Measurements from ENCODE around the gene PHACTR4. TPM values are rescaled to one million over a fixed set of nuclear protein-coding genes. Genes with fewer than 3 reads are reported as not detected.
A peak's percentile ranks its signal among the peaks of the same experiment; 100 is the strongest.

The PHACTR4 gene
- total and polyA plus RNA-seq, 9 of the 15 experiments (the other 6 are each of a cell fraction or from before 2014, with no cell fraction given): 6.4 to 43.6 (median 14.2) TPM

- TF ChIP-seq ZNF592 (IDR thresholded peaks at IDR 0.05) (peak; percentile 85), NEUROD1 (IDR thresholded peaks at IDR 0.05; ENCODE audit: borderline replicate concordance, low read depth, low read length, partially characterized antibody) (peak; percentile 21), TFAM (CRISPR knock-in tag; conservative IDR thresholded peaks at IDR 0.05) (no peak), TBP (optimal IDR thresholded peaks at IDR 0.05; ENCODE audit: low read depth, low read length) (no peak)
These were observed 22.6 kb downstream of the PHACTR4 start (continued) for GRCh38 chr1:28392027-28392652.

DNA sequence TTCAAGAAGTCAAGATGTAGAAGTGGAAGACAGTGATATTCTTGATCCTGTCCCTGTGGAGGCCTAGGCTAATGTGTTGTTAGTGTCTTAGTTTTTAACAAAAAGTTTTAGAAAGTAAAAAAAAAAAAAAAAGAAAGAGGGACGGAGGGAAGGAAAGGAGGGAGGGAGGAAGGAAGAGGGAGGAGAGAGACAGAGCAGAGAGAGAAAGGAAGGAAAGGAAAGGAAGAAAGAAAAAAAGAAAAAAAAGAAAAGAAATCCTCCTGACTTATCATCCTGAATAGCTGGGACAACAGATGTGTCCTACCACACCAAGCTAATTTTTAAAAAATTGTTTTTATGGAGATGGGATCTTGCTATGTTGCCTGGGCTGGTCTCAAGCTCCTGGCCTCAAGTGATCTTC is 24.6 kb downstream of the PHACTR4 start:
- Histone ChIP-seq H3K79me2 (ENCODE audit: control insufficient read depth, insufficient read depth, low read length) (peaks cover 48% of the 10 kb centered on the region), H3K9me1 (ENCODE audit: control insufficient read depth, insufficient read depth, low read length) (no peaks in the 10 kb centered on the region), H2AFZ (ENCODE audit: low read depth, low read length) (no peak overlapping the region), H3K27ac (ENCODE audit: extremely low read depth, low read depth, low read length) (no peak overlapping the region), H3K4me3 (no peak overlapping the region), H3K27me3 (ENCODE audit: control insufficient read depth in 2 of 2, insufficient read depth in 2 of 2, low read length in 2 of 2) (no peaks in the 10 kb centered on the region), H3K9me3 (replicated peaks; ENCODE audit: control insufficient read depth, insufficient read depth, low read depth, low read length) (no peaks in the 10 kb centered on the region), H3K4me1 (replicated peaks in 1 of 2; ENCODE audit: control insufficient read depth in 2 of 2, insufficient read depth in 2 of 2, low read length in 2 of 2) (peaks cover 20 to 26% of the 10 kb centered on the region in 2 experiments; a peak in 4 of 5 replicates), H3K9ac (ENCODE audit: insufficient read depth in 1 of 2, low read depth in 2 of 2, low read length in 2 of 2) (no peak overlapping the region), H3K4me2 (ENCODE audit: insufficient read depth, low read length) (no peak overlapping the region), H3K36me3 (ENCODE audit: control insufficient read depth, insufficient read depth, low read length) (peaks cover 12% of the 10 kb centered on the region; the same call in 1 of the 3 replicates), H4K20me1 (replicated peaks; ENCODE audit: control insufficient read depth, insufficient read depth, low read length) (no peaks in the 10 kb centered on the region)
- ATAC-seq (peak; percentile 15), DNase-seq (ENCODE audit: extremely low read depth in 1 of 4, low spot score in 3 of 4) (no peak), FAIRE-seq (no peak)
- in situ Hi-C loops (cut with MboI) (no loop called here), intact Hi-C loops (cut with micrococcal nuclease) (no loop called here)
- BruUV-seq (replicated peaks): no TSS peak
- POLR2A ChIA-PET: interaction anchor here (0.9 to 2.7 kb wide), 6 partner anchors 12 to 255 kb away, joined by 3 to 12 read pairs (median 4); partner anchors contain the start of genes PHACTR4 and RNU11
- WGBS (ENCODE audit: insufficient coverage, low coverage, missing lambda C conversion rate): 10% methylated on average over 1 of the region's 1 CpG
- CTCF ChIA-PET (ENCODE audit: low intra/inter-chr PET ratio): no interaction called here
- no peak for TF ChIP-seq TARDBP (IDR thresholded peaks at IDR 0.05)
- TF ChIP-seq YBX1 (IDR thresholded peaks at IDR 0.05): 0 out of 2 replicates have a peak, but pooled peaks have one; percentile 18
- peak; percentile 80; the same call in 1 of the 2 replicates for TF ChIP-seq LARP7 (IDR thresholded peaks at IDR 0.05)
- TF ChIP-seq BMI1 (IDR thresholded peaks at IDR 0.05; ENCODE audit: low read length): no peak
- TF ChIP-seq PHTF2 (CRISPR knock-in tag; IDR thresholded peaks at IDR 0.05): no peak
- TF ChIP-seq, protein P1, sequence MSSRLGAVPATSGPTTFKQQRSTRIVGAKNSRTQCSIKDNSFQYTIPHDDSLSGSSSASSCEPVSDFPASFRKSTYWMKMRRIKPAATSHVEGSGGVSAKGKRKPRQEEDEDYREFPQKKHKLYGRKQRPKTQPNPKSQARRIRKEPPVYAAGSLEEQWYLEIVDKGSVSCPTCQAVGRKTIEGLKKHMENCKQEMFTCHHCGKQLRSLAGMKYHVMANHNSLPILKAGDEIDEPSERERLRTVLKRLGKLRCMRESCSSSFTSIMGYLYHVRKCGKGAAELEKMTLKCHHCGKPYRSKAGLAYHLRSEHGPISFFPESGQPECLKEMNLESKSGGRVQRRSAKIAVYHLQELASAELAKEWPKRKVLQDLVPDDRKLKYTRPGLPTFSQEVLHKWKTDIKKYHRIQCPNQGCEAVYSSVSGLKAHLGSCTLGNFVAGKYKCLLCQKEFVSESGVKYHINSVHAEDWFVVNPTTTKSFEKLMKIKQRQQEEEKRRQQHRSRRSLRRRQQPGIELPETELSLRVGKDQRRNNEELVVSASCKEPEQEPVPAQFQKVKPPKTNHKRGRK (tag; IDR thresholded peaks at IDR 0.05): peak; percentile 76
- TF ChIP-seq CREBBP (IDR thresholded peaks at IDR 0.05; ENCODE audit: low read depth, low read length): no peak
- no peak for TF ChIP-seq CREM (IDR thresholded peaks at IDR 0.05; ENCODE audit: low read depth)
- TF ChIP-seq, protein P2, sequence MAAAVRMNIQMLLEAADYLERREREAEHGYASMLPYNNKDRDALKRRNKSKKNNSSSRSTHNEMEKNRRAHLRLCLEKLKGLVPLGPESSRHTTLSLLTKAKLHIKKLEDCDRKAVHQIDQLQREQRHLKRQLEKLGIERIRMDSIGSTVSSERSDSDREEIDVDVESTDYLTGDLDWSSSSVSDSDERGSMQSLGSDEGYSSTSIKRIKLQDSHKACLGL (CRISPR knock-in tag; IDR thresholded peaks at IDR 0.05; ENCODE audit: borderline replicate concordance, poor library complexity, severe bottlenecking): no peak
- TF ChIP-seq, protein P3, sequence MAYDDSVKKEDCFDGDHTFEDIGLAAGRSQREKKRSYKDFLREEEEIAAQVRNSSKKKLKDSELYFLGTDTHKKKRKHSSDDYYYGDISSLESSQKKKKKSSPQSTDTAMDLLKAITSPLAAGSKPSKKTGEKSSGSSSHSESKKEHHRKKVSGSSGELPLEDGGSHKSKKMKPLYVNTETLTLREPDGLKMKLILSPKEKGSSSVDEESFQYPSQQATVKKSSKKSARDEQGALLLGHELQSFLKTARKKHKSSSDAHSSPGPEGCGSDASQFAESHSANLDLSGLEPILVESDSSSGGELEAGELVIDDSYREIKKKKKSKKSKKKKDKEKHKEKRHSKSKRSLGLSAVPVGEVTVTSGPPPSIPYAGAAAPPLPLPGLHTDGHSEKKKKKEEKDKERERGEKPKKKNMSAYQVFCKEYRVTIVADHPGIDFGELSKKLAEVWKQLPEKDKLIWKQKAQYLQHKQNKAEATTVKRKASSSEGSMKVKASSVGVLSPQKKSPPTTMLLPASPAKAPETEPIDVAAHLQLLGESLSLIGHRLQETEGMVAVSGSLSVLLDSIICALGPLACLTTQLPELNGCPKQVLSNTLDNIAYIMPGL (CRISPR knock-in tag; IDR thresholded peaks at IDR 0.05): no peak

All from K562 (cell line).